A204.1 (cell line): ENCODE data around the gene EIPR1.

Experiments
- FAIRE-seq: peaks from 2 replicates; lab custom pipeline; 2012; peaks lifted over from hg19 to GRCh38; lab: Jason Lieb, UNC

EIPR1 gene

GRCh38 chr2:3174626-3175567 is 202.7 kb downstream of the EIPR1 start:
- FAIRE-seq = no peak

DNA sequence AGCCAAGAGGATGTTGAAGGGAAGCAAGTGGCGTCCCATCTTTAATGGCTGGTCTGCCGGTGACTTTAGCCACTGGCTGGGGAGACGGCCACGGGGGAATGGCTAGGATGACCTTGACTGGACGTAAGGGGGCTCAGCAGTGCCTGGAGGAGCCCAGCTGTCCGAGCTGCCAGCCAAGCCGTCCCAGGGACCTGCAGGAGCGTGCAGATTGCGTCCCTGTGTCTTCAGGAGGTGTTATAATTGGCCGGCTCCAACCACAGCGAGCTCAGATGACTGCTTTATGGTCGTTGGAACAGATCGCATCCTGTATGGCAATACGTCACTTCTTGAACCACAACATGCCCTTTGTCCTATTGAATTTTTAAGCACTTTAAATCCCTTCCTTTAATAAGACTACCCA is 204.6 kb downstream of the EIPR1 start:
- FAIRE-seq = no peak

GRCh38 chr2:3172265-3172935 is 205.2 kb downstream of the EIPR1 start:
- FAIRE-seq = no peak

GRCh38 chr2:3171564-3172264 is 205.9 kb downstream of the EIPR1 start:
- no peak for FAIRE-seq

DNA sequence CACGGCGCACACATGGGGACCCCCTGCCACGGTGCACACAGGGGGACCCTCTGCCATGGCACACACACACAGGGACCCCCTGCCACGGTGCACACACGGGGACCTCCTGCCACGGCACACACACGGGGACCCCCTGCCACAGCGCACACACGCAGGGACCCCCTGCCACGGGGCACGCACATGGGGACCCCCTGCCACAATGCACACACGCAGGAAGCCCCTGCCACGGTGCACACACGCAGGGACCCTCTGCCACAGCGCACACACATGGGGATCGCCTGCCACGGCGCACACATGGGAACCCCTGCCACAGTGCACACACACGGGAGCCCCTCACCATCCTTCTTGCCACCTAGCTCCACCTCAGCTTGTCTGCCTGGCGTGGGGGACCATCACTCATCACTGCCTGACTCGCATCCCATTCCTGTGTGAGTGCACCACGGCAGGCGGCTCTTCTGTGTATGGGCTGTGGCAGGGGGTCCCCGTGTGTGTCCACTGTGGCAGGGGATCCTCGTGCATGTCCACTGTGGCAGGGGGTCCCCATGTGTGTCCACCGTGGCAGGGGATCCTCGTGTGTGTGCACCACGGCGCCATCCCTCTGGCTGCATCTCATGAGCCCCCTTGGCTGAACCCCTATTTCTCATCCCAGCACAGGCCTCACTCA is 206.7 kb downstream of the EIPR1 start:
- no peak for FAIRE-seq

- no peak for FAIRE-seq
Measured at GRCh38 chr2:3169106-3169870, 208.3 kb downstream of the EIPR1 start.

- FAIRE-seq = no peak
Measured at GRCh38 chr2:3168230-3168891, 209.3 kb downstream of the EIPR1 start.

DNA sequence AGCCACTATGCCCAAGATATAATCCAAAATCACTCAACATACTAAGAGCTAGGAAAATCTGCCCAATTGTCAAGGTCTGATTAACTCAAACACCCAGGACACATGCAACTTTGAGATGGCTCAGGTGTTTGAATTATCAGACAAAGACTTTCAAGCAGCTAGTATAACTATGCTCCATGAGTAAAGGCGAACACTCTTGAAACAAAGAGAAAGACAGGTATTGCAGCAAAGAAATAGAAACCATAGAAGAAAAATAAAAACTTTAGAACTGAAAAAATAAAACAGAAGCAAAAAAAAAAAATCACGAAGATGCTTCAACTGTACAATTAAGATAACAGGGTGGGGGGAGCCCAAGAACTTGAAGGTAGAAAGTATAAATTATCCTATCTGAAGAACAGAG is 214.2 kb downstream of the EIPR1 start:
- no peak for FAIRE-seq

GRCh38 chr2:3162442-3163077 is 215.1 kb downstream of the EIPR1 start:
- FAIRE-seq = no peak

- FAIRE-seq = no peak
Measured at GRCh38 chr2:3160751-3161330, 216.8 kb downstream of the EIPR1 start.

GRCh38 chr2:3159782-3160545 is 217.7 kb downstream of the EIPR1 start:
- FAIRE-seq = no peak

DNA sequence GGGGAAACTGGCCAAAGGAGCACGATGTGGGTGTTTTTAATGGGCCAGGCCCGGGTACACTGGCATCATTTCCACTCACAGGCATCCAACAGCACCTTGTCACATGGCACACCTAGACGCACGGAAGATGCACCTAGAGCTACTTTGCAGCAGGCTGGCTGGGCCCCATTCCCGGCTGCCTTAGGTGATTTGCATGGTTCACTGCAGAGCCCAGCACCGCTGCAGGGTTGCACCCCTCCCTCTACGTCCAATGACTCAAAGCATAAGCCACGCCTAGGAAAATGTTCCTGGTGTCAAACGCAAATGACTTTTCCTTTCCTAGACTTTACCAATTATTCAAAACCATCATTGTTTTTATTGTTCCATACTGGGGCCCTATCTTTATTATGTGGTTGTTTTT is 222.9 kb downstream of the EIPR1 start:
- FAIRE-seq = no peak

DNA sequence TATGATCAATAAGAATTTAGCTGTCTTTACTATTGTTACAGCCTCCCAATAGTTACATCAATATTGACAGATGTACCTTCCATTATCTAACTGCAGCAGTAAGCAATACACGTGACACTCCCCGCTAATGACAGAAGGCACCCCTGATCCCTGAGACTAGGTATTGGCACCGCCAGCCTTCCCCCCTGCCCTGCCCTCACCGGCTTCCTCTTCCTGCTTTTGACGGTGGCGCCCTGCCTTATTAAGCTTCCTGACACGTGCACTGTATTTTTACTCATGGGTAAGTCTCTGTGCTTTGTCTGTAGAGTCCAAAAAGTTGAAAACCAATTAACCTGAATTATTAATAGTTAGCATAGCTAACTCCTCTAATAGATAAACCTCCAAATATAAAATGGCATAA is 223.5 kb downstream of the EIPR1 start:
- no peak for FAIRE-seq

DNA sequence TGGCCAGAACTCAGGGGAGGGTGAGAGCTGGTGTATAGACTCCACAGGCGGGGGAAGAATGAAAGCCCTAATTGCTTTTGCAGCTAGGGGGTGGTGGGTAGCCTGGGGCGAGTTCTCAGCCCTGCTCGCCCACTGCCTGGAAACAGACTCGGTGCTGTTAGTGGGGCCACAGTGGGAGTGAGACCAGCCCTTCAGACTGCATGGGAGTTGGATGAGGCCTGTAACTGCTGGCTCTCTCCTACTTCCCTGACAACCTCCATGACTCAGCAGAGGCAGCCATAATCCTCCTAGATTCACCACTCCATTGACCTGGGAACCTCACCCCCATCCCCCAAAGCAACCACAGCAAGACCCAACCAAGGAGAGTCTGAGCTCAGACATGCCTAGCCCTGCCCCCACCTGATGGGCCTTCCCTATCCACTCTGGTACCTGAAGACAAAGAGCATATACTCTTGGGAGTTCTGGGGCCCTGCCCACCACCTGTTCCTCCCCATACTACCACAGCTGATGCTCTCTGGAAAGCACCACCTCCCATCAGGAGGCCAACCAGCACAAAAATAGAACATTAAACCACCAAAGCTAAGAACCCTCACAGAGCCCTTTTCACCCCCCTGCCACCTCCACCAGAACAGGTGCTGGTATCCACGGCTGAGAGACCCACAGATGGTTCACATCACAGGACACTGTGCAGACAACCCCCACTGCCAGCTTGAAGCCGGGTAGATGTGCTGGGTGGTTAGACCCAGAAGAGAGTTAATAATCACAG is 226.3 kb downstream of the EIPR1 start:
- FAIRE-seq = no peak

GRCh38 chr2:3149441-3150217 is 228.0 kb downstream of the EIPR1 start:
- no peak for FAIRE-seq

- no peak for FAIRE-seq
Measured at GRCh38 chr2:3148716-3149115, 228.9 kb downstream of the EIPR1 start.

GRCh38 chr2:3147651-3148530 is 229.7 kb downstream of the EIPR1 start:
- FAIRE-seq = no peak
